IPS-15b (cell line): ENCODE data around the gene CCNL1.
"Not testable (repeated sequence)": the region's sequence is repeated elsewhere in the genome, so short reads cannot be mapped to it uniquely, and the experiment has no call there.

Experiments used
- H3K27me3 ChIP-seq: one replicate; pipeline ENCODE4 v1.6.1; 2013; ENCODE audit warnings: low read length; ENCODE audit not compliant: control insufficient read depth, insufficient read depth
- H3K36me3 ChIP-seq: one replicate; pipeline ENCODE4 v1.6.1; 2013; ENCODE audit warnings: low read length; ENCODE audit not compliant: control insufficient read depth, insufficient read depth
- H3K4me1 ChIP-seq: one replicate; pipeline ENCODE4 v1.6.1; 2013; ENCODE audit warnings: mild to moderate bottlenecking, low read length; ENCODE audit not compliant: control insufficient read depth, insufficient read depth
- H3K4me3 ChIP-seq: one replicate; pipeline ENCODE4 v1.5.1; 2013; ENCODE audit warnings: low read depth, low read length
- H3K9ac ChIP-seq: one replicate; pipeline ENCODE4 v1.6.1; 2013; ENCODE audit warnings: low read depth, mild to moderate bottlenecking, low read length
- H3K9me3 ChIP-seq: one replicate; pipeline ENCODE4 v1.6.1; 2013; ENCODE audit warnings: mild to moderate bottlenecking, low read length; ENCODE audit not compliant: control insufficient read depth, insufficient read depth

CCNL1 gene

GRCh38 chr3:157103280-157103679 lies 56.7 kb downstream of the CCNL1 start:
- no peaks in the 10 kb centered on the region for H3K27me3 ChIP-seq
- peaks cover 3% of the 10 kb centered on the region for H3K4me1 ChIP-seq
- H3K9ac ChIP-seq, result no peak overlapping the region
- H3K9me3 ChIP-seq, result no peaks in the 10 kb centered on the region
- H3K4me3 ChIP-seq, result no peak overlapping the region
- no peaks in the 10 kb centered on the region for H3K36me3 ChIP-seq

DNA sequence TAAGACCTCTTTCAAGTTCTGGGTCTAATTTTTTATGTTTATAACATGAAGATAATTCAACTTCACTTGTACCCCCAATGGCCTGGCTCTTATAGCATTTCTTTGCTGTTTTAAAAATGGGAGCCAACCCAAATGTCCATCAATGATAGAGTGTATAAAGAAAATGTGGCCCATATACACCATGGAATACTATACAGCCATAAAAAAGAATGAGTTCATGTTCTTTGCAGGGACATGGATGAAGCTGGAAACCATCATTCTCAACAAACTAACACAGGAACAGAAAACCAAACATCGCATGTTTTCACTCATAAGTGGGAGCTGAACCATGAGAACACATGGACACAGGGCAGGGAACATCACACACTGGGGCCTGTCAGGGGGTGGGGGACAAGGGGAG lies 57.4 kb downstream of the CCNL1 start:
- not testable (repeated sequence) for H3K9me3 ChIP-seq, H3K4me1 ChIP-seq, H3K36me3 ChIP-seq, H3K9ac ChIP-seq, H3K27me3 ChIP-seq, H3K4me3 ChIP-seq

DNA sequence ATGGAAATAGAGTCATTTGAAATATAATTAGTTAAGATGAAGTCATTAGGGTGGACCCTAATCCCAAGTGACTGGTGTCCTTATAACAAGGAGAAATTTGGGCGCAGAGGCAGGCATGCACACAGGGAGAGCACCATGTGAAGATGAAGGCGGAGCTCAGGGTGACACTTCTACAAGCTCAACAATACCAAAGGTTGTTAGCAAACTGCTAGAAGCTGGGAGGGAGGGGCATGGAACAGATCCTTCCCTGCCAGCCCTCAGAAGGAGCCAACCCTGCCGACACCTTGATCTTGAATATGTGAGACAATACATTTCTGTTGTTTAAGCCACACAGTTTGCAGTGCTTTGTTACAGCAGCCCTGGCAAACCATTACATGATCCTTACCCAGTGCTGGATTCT lies 57.8 kb downstream of the CCNL1 start:
- no peaks in the 10 kb centered on the region for H3K9me3 ChIP-seq
- no peaks in the 10 kb centered on the region for H3K36me3 ChIP-seq
- H3K9ac ChIP-seq, result no peak overlapping the region
- no peaks in the 10 kb centered on the region for H3K27me3 ChIP-seq
- H3K4me3 ChIP-seq, result no peak overlapping the region
- peaks cover 3% of the 10 kb centered on the region for H3K4me1 ChIP-seq

GRCh38 chr3:157101486-157101885 lies 58.5 kb downstream of the CCNL1 start:
- no peak overlapping the region for H3K9ac ChIP-seq
- H3K9me3 ChIP-seq, result no peaks in the 10 kb centered on the region
- no peak overlapping the region for H3K4me3 ChIP-seq
- peaks cover 3% of the 10 kb centered on the region for H3K4me1 ChIP-seq
- H3K27me3 ChIP-seq, result no peaks in the 10 kb centered on the region
- no peaks in the 10 kb centered on the region for H3K36me3 ChIP-seq

DNA sequence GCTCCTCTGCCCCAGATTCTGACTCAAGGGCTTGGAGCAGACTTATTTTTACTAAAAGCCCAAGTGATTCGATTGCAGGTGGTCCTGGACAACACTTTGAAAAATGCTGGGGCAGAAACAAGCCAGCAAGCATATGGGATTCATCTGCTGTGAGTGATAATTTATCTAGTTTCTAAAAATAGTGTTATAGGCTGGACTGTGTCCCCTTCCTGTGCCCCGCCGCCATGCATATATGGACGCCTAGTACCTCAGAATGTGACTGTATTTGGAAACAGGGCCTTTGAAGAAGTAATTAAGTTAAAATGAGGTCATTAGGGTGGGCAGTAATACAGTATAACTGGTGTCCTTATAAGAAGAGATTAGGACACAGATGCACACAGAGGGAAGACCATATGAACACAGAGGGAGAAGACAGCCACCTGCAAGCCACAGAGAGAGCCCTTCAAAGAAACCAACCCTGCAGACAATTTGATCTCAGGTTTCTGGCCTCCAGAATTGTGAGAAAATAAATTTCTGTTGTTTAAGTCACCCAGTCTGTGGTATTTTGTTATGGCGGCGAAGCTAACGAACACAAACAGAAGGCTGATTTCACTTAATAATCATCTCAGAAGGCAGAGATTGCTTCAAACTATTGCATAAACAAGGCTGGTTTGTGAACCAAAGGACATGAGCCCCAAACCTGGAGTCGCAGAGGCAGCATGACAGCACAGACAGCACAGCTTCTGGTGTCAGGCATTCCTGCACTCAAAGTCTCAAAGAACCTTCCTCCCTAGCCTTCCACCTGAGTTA lies 59.1 kb downstream of the CCNL1 start:
- Histone ChIP-seq H3K4me1 (peaks cover 3% of the 10 kb centered on the region), H3K27me3 (no peaks in the 10 kb centered on the region), H3K9ac (no peak overlapping the region), H3K9me3 (no peaks in the 10 kb centered on the region), H3K36me3 (no peaks in the 10 kb centered on the region), H3K4me3 (no peak overlapping the region)

DNA sequence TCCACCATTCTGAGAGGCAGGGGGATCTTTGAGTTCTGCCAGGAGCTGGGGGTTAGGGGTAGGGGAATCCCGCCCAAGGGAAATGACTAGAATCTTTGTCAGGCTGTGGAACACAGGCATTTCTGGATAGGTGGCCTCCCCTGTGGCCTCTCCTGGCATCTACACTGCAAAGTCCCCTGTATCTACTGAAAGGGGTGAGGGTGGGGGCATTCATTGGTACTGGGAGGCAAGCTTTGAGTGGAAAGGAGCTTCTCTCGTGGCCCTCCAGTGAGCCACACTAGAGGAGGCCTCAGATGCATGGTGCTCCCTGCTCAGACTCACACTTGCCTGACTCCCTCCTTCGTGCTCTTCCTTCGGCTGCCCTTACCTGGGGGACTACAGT lies 59.9 kb downstream of the CCNL1 start:
- H3K9ac ChIP-seq, result no peak overlapping the region
- no peaks in the 10 kb centered on the region for H3K4me1 ChIP-seq
- H3K9me3 ChIP-seq, result no peaks in the 10 kb centered on the region
- no peak overlapping the region for H3K4me3 ChIP-seq
- no peaks in the 10 kb centered on the region for H3K27me3 ChIP-seq
- no peaks in the 10 kb centered on the region for H3K36me3 ChIP-seq

- Histone ChIP-seq H3K4me3 (no peak overlapping the region), H3K9me3 (no peaks in the 10 kb centered on the region), H3K4me1 (no peaks in the 10 kb centered on the region), H3K27me3 (no peaks in the 10 kb centered on the region), H3K36me3 (no peaks in the 10 kb centered on the region), H3K9ac (no peak overlapping the region)
These were observed 60.4 kb downstream of the CCNL1 start for GRCh38 chr3:157099326-157100095.

GRCh38 chr3:157098823-157099185 lies 61.1 kb downstream of the CCNL1 start:
- Histone ChIP-seq H3K4me1 (no peaks in the 10 kb centered on the region), H3K9ac (no peak overlapping the region), H3K9me3 (no peaks in the 10 kb centered on the region), H3K36me3 (no peaks in the 10 kb centered on the region), H3K4me3 (no peak overlapping the region), H3K27me3 (no peaks in the 10 kb centered on the region)

DNA sequence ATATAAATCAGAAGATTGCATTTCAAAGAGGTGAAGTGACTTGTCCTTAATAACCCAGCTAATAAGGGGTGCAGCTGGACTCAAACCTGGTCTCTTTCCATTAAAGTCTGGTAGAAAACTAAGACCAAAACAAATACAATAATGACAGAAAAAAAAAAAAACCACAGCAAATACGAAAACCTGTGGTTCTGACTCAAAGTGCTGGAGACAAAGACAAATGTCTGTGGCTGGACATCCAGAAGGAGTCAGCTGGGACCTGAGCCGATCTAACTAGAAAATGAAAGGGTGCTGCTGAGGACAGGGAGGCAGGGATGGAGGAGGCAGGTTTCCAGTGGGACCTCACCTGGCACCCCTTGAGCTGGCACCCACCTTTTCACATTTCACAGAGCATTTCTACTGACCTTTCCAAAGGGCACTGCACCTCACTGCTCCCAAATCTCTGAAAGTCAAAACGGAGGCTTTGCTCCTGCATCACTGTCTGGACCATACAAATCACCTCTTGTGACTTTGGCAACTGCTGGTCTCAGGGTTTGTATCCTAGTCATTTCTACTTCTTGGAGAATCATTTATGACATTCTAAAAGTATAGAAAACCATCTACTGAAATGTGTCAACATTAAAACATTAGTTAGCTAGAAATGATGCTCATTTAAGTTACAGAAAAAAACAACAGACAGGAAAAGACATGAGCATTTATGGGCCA lies 61.7 kb downstream of the CCNL1 start:
- no peaks in the 10 kb centered on the region for H3K4me1 ChIP-seq
- no peaks in the 10 kb centered on the region for H3K27me3 ChIP-seq
- H3K36me3 ChIP-seq, result no peaks in the 10 kb centered on the region
- no peak overlapping the region for H3K9ac ChIP-seq
- H3K4me3 ChIP-seq, result no peak overlapping the region
- no peaks in the 10 kb centered on the region for H3K9me3 ChIP-seq
